Renal pelvis (tissue), 4 donors: ENCODE data around the gene SSNA1. TPM values are rescaled to one million over a fixed set of nuclear protein-coding genes. Genes with fewer than 3 reads are reported as not detected.

Experiments
- DNase-seq: peaks from one replicate; pipeline ENCODE4 v3.0.0-alpha.2; 2013
- polyA plus RNA-seq, 3 donors: library from polyadenylated mRNA; unstranded; fragments of 120-200 nt; gene quantifications; one replicate each; pipeline ENCODE4 v1.2.1, GENCODE V29; 2013; ENCODE audit not compliant: insufficient read length in 3 of 3

Gene SSNA1
- polyA plus RNA-seq, 3 donors: 55.4 to 69.1 (median 65.3) TPM

DNA sequence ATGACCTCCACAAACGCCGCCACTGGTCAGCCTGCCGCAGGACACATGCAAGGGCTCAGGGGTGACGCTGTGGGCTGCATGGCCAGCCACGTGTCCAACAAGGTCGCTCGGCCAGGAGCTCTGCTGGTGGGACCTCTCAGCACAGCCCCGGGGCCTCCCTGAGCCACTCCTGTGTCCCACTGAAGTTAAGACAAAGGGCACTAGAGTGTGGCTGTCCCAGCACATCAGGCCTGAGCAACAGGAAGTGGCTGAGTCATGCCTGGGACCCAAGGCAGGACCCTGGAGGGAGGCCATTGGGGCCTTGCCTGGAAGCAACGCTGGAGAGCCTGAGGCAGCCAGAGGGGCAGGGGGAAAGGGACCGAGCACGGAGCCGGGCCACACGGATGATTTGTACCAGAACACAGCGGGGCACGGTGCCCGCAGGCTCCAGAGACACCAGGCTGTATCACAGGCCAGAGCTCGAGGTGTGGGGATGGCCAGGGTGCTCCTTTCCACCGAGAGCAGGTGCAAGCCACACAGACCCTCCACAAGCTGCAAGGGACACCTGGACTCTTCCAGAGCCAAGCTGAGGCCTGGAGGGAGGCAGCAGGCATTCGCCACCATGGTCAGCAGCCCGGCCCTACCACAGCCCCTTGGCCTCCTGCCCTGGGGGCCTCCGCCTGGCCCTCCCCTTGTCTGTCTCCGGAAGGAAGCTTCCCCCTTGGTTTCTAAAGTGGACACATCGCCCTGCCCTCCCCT, 10.1 kb upstream of the SSNA1 start:
- DNase-seq: no peak

GRCh38 chr9:137178939-137179630, 9.4 kb upstream of the SSNA1 start:
- DNase-seq: no peak

- DNase-seq: no peak
Measured at GRCh38 chr9:137179761-137180160, 8.7 kb upstream of the SSNA1 start.

DNA sequence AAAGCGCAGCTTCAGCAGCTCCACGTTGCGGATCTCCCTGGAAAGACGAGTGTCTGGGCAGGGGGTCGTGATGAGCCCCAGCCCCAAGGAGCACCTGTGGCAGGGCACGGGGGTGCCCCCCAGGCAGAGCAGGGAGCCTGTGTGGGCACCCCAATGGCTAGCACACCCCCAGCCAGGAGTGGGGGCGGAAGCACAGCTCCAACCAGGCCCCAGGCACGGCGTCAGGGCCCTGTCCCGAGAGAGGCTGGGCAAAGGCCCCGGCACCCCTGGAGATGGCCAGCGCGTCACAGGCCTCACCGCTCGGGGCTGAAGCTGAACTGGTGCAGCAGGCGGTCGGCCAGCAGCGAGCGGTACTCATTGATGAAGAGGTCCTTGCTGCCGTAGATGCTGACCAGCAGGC, 8.0 kb upstream of the SSNA1 start:
- no peak for DNase-seq

DNA sequence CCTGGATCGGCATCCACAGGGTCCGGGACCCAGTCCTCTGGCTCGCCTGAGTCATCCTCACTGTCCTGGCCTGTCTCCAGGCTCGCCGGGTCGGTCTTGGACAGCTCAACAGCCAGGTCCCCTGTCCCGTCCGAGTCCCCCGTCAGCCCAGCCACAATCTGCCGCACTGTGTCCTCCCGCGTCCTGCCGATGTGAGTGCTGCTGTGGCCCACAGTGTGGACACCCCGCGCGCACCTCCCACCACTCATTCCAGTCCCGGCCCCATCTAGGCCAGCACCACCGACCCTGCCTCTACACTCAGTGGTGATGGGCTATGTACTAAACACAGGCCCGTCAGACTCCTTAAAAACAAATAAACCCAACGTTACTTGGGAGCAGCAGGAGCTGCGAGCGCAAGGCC, 6.8 kb upstream of the SSNA1 start:
- DNase-seq: no peak

GRCh38 chr9:137182836-137183235, 5.6 kb upstream of the SSNA1 start:
- no peak for DNase-seq

DNA sequence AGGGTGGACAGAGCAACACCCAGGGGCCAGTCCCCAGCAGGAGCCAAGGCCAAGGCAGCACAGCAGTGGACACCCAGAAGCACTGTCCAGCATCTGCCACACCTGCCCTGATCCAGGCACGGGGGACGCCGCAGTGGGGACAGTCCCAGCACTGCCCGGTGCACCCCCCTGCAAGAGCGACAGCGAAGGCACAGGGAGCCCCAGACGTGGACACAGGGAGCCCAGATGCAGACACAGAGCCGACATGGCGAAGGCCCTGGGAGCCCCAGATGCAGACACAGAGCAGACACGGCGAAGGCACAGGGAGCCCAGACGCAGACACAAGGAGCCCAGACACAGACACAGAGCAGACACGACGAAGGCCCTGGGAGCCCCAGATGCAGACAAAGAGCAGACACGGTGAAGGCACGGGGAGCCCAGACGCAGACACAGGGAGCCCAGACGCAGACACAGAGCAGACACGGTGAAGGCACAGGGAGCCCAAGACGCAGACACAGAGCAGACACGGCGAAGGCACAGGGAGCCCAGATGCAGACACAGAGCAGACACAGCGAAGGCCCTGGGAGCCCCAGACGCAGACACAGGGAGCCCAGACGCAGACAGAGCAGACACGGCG, 4.4 kb upstream of the SSNA1 start:
- DNase-seq: no peak

GRCh38 chr9:137184881-137185660, 3.4 kb upstream of the SSNA1 start:
- no peak for DNase-seq

- DNase-seq: no peak
Measured at GRCh38 chr9:137185921-137186320, 2.6 kb upstream of the SSNA1 start.

DNA sequence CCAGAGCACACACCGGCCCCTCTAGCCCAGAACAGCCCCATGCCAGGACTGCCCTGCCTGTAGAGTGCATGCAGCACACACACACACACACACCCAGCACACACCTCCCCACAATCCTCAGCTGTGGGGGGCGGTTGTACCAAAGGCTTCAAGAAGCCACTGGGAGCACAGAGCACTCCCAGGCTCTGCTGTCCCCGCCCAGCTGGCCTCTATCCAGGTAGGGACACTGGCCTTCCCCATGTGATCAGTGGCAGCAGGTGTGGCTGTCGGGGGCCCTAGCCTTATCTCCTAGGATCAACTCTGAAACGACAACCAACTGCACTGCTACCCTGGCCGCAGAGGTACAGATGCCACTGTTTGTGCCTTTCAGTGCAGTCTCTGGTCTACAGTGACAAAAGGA, 2.1 kb upstream of the SSNA1 start:
- no peak for DNase-seq

GRCh38 chr9:137187386-137187785, 1.1 kb upstream of the SSNA1 start:
- DNase-seq: no peak

GRCh38 chr9:137188086-137188489, 388 bp upstream of the SSNA1 start:
- DNase-seq: no peak

DNA sequence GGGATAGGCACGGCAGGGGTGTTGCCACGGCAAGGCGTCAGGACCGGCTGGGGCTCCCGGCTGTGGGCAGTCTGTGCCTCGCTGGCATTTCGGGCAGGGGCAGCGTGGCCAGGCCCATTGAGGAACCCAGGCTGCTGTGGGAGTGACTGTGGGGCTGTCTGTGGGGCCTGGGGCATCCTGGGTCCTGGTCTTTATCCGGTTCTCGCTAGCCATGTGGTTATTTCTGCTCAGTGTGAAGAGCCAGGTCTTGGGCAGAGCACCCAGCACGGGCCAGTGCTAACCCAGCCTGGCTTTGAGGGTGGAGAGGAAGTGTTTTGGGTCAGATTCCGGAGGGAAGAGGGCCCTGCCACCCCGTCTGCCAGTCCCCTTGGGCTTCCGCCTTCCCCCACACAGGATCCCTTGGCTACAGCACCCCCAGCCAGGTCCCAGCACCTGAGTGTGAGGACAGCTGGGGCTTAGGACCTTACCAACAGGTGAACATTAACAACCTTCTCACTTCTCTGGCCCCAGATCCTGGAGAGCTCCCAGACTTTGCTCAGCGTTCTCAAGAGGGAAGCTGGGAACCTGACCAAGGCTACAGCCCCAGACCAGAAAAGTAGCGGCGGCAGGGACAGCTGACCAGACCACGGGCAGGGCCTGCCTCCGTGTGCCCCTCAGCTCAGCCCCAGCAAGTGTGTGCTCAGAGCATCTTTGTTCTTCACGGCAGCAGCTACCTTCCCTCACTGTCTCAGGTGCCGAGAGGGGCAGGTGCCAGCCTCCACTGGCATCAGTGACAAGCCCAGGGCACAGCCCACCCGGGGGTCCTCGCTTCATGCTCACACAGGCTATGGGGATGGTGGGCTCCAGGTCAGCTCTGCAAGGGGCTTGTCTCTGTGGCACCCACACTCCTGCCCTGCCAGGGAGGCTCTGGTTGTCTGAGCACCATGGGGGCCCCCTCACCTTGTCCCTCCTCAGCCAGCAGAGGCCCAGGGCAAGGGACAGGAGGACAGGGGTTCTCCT, 1.1 kb downstream of the SSNA1 start:
- no peak for DNase-seq

DNA sequence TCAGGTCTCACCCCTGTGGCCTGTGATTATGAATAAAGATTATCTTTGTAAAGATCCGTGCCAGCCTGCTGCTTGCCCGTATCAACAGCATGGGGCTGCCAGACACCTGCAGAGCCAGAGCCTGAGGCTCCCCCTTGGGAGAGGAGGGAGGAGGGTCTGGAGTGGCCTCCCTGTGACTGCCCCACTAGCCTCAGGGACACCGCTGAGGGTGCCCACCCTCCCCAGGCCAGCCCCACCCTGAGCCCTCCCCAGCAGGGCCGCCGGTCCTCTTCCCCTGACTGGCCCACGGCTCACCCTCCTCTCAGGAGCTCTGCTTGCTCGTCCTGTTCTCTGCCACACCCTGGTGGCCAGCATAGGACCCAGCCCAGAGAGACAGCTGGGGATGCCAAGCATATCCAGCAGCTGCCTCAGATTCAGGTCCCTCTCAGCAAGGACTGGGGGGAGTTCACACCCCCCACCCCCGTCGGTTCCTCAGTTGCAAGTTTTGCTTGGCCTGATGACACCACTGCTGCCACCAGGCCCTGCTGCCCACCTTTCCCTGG, 1.9 kb downstream of the SSNA1 start:
- no peak for DNase-seq

DNA sequence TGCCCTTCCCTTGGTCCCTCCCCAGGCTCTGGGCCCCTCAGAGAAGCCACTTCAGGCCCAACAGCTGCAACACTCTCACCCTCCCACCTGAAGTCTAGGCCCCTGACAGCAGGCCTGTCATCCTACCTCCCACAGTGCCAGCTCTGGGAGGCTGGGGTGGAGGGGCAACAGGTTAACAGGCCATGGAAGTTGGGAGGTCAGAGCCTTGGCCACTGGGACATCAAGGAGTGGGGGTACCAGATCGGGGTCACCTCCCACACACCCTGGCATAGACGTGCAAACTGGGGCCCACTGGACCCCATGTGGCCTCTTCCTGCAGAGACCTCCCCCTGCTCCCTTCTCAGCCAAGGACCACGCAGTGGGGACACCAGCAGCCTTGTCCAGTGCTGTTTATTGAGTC, 2.8 kb downstream of the SSNA1 start:
- DNase-seq: no peak

DNA sequence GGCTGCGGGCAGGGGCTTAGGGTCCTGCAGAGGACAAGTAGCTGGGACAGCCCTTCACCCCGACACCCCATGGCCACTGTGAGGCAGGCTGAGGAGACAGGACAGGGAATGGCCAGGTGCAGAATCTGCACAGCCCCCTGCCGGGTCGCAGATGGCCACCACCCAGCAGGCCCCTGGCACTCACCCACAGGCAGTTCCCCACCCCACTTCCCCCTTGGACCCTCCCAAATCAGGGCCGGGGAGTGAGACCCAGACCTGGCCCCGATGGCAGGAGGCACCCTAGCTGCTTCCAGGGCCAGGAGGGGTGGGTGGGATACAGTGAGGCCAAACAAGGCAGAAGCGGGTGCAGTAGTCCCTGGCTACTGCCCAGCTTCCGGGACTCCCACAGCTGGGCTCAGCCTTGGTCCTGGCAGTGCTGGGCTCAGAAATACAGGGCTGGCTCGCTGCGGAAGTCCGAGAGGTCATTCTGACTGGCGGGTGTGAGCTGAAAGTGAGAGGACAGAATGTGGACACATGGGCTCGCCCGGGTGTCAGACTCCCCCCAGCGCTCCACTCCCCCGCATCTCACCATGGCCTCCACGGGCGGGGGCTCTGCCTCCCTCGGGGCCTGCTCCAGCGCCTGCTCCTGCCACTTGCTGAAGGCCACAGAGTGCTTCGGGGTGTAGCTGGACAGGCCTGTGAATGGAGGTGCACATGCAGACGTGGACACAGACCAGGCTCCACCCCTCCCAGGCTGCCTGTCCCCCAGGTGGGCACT, 3.4 kb downstream of the SSNA1 start:
- DNase-seq: no peak

DNA sequence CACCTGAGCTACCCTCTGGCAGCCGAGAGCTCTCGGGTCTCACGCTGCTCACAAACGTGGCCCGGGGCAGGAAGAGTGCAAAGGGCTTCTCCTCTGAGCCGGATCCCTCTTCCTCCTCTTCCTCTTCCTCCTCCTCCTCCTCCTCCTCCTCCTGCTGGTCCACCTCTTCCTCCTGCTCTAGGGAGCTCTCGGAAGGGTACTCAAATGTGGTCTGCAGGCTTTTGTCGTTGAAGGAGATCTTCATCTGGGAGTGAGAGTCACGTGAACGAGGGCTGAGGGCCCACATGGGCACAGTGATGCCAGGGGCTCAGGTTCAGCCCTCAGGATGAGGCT, 3.9 kb downstream of the SSNA1 start:
- no peak for DNase-seq

GRCh38 chr9:137192859-137193258, 4.4 kb downstream of the SSNA1 start:
- no peak for DNase-seq

- DNase-seq: no peak
Measured at GRCh38 chr9:137193771-137194170, 5.3 kb downstream of the SSNA1 start.

- no peak for DNase-seq
Measured at GRCh38 chr9:137194388-137194787, 5.9 kb downstream of the SSNA1 start.
